ENCODE measurements around the gene SATB2. TPM values are rescaled to one million over a fixed set of nuclear protein-coding genes. Genes with fewer than 3 reads are reported as not detected.
A peak's percentile ranks its signal among the peaks of the same experiment; 100 is the strongest.

The SATB2 gene
- polyA plus RNA-seq, 1 donor from 2014 or later, result 0.21 TPM

DNA sequence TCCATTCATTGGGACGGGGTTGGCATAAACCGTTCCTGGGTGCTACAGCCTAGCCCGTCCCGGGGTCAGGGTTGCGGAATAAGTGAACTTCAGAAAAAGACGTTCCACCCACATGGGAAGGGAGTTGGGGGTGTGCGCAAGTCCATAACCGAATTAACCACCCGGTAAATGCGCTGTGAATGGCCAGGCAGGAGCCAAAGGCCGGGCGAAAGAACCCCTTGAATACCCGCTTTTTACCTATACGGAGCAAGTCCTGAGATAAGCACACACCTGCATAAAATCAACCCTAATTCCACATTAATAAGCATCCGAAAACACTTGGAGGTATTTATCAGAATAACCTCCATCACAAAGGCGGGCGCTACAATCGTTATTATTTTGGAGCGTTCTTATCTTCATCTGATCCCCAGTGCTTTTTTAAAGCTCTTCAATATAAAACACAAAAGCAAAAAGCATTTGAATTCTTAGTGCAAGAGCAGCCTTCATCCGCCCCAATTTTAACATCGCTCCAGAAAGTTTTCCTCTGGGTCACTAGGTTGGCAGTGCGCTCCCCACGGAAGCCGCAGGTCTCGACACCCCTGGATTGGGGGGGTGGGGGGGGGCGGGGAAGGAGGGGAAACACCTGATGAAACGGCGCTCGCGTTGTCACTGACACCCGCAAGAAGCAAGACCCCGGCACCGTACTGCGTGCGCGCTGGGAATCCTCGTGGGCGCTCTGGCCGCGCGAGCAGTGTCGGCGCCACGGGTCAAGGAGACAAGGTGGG, 1.2 kb downstream of the SATB2 start:
- Histone ChIP-seq H3K4me2 (ENCODE audit: low read length) (no peak overlapping the region), H3K9ac (ENCODE audit: low read length) (no peak overlapping the region), H3K27ac (ENCODE audit: low read length) (no peak overlapping the region), H3K27me3 (ENCODE audit: insufficient read depth, low read depth, low read length) (peaks cover 99% of the 10 kb centered on the region), H2AFZ (ENCODE audit: low read depth, low read length) (no peak overlapping the region), H3K36me3 (ENCODE audit: insufficient read depth, low read length) (no peaks in the 10 kb centered on the region), H4K20me1 (ENCODE audit: insufficient read depth) (no peaks in the 10 kb centered on the region), H3K4me3 (ENCODE audit: low read length) (peak overlapping the region; percentile 88), H3K79me2 (replicated peaks; ENCODE audit: insufficient read depth, low read length) (no peaks in the 10 kb centered on the region), H3K9me2 (ENCODE audit: insufficient read depth, low read length) (no peaks in the 10 kb centered on the region), H3K9me3 (ENCODE audit: low read length) (no peaks in the 10 kb centered on the region), H3F3A (ENCODE audit: insufficient read depth, low read length, poor library complexity, severe bottlenecking) (no peaks in the 10 kb centered on the region)
- TF ChIP-seq, protein P1, sequence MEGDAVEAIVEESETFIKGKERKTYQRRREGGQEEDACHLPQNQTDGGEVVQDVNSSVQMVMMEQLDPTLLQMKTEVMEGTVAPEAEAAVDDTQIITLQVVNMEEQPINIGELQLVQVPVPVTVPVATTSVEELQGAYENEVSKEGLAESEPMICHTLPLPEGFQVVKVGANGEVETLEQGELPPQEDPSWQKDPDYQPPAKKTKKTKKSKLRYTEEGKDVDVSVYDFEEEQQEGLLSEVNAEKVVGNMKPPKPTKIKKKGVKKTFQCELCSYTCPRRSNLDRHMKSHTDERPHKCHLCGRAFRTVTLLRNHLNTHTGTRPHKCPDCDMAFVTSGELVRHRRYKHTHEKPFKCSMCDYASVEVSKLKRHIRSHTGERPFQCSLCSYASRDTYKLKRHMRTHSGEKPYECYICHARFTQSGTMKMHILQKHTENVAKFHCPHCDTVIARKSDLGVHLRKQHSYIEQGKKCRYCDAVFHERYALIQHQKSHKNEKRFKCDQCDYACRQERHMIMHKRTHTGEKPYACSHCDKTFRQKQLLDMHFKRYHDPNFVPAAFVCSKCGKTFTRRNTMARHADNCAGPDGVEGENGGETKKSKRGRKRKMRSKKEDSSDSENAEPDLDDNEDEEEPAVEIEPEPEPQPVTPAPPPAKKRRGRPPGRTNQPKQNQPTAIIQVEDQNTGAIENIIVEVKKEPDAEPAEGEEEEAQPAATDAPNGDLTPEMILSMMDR (IDR thresholded peaks at IDR 0.05; ENCODE audit: poor library complexity, severe bottlenecking), result no peak
- TF ChIP-seq EZH2 (IDR thresholded peaks at IDR 0.05; ENCODE audit: borderline replicate concordance, insufficient read depth, low read length, poor library complexity, severe bottlenecking), result peak; percentile 78

DNA sequence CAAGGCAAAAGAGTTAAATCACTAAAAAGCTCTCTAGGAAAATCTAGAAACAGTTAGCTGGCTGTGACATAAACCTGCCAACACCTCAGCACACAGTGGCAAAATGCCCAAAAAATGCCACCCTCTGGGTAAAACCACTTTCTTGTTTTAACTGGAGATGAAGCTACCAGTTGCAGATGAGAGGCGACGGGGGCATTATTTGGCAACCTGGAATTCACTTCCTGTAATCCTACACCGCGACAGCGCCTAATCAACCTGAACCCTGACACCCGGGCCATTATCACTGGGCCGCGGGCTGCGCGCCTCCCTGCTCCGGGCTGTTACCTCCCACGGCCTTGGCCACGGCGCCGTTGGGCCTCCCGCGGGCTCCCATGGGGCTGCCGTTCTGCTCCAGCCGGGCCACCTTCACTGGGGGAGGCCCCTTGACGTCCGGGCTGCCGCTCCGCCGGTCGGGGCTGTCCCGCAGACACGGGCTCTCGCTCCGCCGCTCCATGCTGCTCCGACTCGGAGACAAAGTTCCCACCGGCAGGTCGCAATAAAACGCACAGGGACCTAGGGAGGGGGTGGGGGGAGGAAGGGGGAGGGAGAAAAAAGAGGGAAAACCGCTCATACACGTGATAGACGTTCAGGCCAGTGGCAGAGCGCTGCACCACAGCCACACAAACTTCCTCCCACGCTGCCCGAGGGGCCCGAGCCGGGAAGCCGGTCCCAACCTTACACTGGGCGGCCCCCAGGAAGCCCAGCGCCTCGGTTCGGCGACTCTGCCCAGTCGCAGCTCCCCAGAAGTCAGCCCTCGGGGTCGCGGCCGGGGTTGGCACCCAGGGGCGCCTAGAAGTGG, 2.0 kb downstream of the SATB2 start:
- TF ChIP-seq EZH2 (IDR thresholded peaks at IDR 0.05; ENCODE audit: borderline replicate concordance, insufficient read depth, low read length, poor library complexity, severe bottlenecking) (peak; percentile 75), POLR2AphosphoS5 (IDR thresholded peaks at IDR 0.05) (no peak), TAF1 (IDR thresholded peaks at IDR 0.05; ENCODE audit: low read depth) (no peak)
- H3K9me2 ChIP-seq (ENCODE audit: insufficient read depth, low read length), result no peaks in the 10 kb centered on the region
- H3K79me2 ChIP-seq (replicated peaks; ENCODE audit: insufficient read depth, low read length), result no peaks in the 10 kb centered on the region
- peaks cover 99% of the 10 kb centered on the region for H3K27me3 ChIP-seq (ENCODE audit: insufficient read depth, low read depth, low read length)
- H3K9me3 ChIP-seq (ENCODE audit: low read length), result no peaks in the 10 kb centered on the region
- no peaks in the 10 kb centered on the region for H3K36me3 ChIP-seq (ENCODE audit: insufficient read depth, low read length)
- peak overlapping the region; percentile 6 for H3K4me3 ChIP-seq (ENCODE audit: low read length)
- no peak overlapping the region for H3K9ac ChIP-seq (ENCODE audit: low read length)
- no peaks in the 10 kb centered on the region for H4K20me1 ChIP-seq (ENCODE audit: insufficient read depth)
- H2AFZ ChIP-seq (ENCODE audit: low read depth, low read length), result no peak overlapping the region
- H3F3A ChIP-seq (ENCODE audit: insufficient read depth, low read length, poor library complexity, severe bottlenecking), result no peaks in the 10 kb centered on the region
- H3K27ac ChIP-seq (ENCODE audit: low read length), result no peak overlapping the region
- H3K4me2 ChIP-seq (ENCODE audit: low read length), result no peak overlapping the region

DNA sequence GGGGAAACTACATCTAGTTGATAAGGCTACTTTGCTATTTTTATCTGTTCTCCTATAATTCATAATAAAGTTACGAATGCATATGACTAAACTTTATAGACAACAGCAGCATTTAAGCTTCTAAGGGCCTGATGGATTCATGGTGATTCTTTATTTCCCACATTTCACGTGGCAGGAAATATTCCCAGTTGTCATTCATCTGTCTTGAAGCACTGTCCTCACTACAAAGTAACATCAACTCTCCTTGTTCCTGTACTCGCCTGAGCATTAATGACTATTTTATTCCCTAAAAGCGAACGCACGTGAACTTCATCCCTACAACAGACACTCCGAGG, 2.6 kb downstream of the SATB2 start:
- Histone ChIP-seq H3K27ac (ENCODE audit: low read length) (no peak overlapping the region), H3K9me3 (ENCODE audit: low read length) (no peaks in the 10 kb centered on the region), H3K27me3 (ENCODE audit: insufficient read depth, low read depth, low read length) (peaks cover 98% of the 10 kb centered on the region), H3K4me2 (ENCODE audit: low read length) (no peak overlapping the region), H3K4me3 (ENCODE audit: low read length) (no peak overlapping the region), H3K36me3 (ENCODE audit: insufficient read depth, low read length) (no peaks in the 10 kb centered on the region), H3K9ac (ENCODE audit: low read length) (no peak overlapping the region), H3K79me2 (replicated peaks; ENCODE audit: insufficient read depth, low read length) (no peaks in the 10 kb centered on the region), H2AFZ (ENCODE audit: low read depth, low read length) (no peak overlapping the region), H3K9me2 (ENCODE audit: insufficient read depth, low read length) (no peaks in the 10 kb centered on the region), H4K20me1 (ENCODE audit: insufficient read depth) (no peaks in the 10 kb centered on the region), H3F3A (ENCODE audit: insufficient read depth, low read length, poor library complexity, severe bottlenecking) (no peaks in the 10 kb centered on the region)
- TF ChIP-seq EP300 (conservative IDR thresholded peaks at IDR 0.05; ENCODE audit: poor library complexity, severe bottlenecking), result no peak
- no peak for TF ChIP-seq POLR2AphosphoS5 (IDR thresholded peaks at IDR 0.05)
- TF ChIP-seq, protein P2, sequence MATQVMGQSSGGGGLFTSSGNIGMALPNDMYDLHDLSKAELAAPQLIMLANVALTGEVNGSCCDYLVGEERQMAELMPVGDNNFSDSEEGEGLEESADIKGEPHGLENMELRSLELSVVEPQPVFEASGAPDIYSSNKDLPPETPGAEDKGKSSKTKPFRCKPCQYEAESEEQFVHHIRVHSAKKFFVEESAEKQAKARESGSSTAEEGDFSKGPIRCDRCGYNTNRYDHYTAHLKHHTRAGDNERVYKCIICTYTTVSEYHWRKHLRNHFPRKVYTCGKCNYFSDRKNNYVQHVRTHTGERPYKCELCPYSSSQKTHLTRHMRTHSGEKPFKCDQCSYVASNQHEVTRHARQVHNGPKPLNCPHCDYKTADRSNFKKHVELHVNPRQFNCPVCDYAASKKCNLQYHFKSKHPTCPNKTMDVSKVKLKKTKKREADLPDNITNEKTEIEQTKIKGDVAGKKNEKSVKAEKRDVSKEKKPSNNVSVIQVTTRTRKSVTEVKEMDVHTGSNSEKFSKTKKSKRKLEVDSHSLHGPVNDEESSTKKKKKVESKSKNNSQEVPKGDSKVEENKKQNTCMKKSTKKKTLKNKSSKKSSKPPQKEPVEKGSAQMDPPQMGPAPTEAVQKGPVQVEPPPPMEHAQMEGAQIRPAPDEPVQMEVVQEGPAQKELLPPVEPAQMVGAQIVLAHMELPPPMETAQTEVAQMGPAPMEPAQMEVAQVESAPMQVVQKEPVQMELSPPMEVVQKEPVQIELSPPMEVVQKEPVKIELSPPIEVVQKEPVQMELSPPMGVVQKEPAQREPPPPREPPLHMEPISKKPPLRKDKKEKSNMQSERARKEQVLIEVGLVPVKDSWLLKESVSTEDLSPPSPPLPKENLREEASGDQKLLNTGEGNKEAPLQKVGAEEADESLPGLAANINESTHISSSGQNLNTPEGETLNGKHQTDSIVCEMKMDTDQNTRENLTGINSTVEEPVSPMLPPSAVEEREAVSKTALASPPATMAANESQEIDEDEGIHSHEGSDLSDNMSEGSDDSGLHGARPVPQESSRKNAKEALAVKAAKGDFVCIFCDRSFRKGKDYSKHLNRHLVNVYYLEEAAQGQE (IDR thresholded peaks at IDR 0.05; ENCODE audit: borderline replicate concordance), result no peak
- no peak for TF ChIP-seq SMC3 (conservative IDR thresholded peaks at IDR 0.05; ENCODE audit: poor library complexity)
- TF ChIP-seq, protein P1 (IDR thresholded peaks at IDR 0.05; ENCODE audit: poor library complexity, severe bottlenecking), result no peak
- TF ChIP-seq EZH2 (IDR thresholded peaks at IDR 0.05; ENCODE audit: borderline replicate concordance, insufficient read depth, low read length, poor library complexity, severe bottlenecking), result no peak
- TF ChIP-seq MXI1 (conservative IDR thresholded peaks at IDR 0.05; ENCODE audit: poor library complexity, severe bottlenecking), result no peak
- TF ChIP-seq TAF1 (IDR thresholded peaks at IDR 0.05; ENCODE audit: low read depth), result no peak
- TF ChIP-seq RAD21 (conservative IDR thresholded peaks at IDR 0.05), result no peak
